ENCODE data around the gene DNAJA3. TPM values are rescaled to one million over a fixed set of nuclear protein-coding genes. Genes with fewer than 3 reads are reported as not detected.

Gene DNAJA3
- polyA plus RNA-seq, 4 donors: 24.3 to 48.9 (median 37.1) TPM

GRCh38 chr16:4501071-4501478 is 75.4 kb downstream of the DNAJA3 start:
- no peak for DNase-seq (ENCODE audit: low read depth in 4 of 4, low spot score in 3 of 4)

DNA sequence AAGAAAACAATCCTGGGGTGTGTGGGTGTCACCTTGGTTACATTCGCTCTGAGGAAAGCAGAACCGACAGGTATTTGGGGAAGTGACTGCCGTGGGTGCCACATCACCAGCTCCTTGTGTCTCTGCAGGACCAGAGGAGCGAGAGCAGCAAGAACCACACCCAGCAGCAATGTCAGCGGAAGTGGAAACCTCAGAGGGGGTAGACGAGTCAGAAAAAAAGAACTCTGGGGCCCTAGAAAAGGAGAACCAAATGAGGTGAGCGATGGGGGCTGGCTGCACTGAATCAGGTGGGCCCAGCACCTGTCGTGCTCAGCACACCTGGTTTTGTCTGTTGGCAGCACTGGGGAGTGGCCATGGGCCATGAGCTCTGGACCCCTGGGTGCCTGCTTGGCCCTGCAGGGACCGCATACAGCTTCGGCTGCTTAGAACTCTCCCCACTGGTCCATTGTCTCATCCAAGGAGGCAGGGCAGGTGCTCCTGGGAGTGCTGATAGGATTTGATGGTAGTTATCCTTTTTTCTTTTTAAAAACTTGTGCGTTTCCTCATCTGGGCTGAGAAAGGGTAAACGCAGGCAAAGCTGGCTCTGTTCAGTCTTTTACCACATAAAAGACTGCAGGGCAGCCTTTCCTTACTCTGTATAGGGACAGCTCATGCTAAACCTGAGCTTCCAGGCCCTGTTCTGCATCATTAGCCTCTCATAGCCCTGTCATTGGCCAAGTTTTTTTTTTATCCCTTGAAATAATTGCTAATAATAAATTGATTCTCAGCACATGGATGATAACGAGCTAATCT is 79.9 kb downstream of the DNAJA3 start:
- no peak for DNase-seq (ENCODE audit: low read depth in 4 of 4, low spot score in 3 of 4)

Other genes with a start within 250 kb of the DNAJA3 start
- gene SRL, start 183.8 kb upstream of the DNAJA3 start, polyA plus RNA-seq (ENCODE audit: insufficient read length in 4 of 4): 1 to 10 TPM in 3 of 4 donors, under 1 TPM in 1; 0.90 to 2.9 (median 1.5) TPM
- 10 to 100 TPM; 16.1 to 29.1 (median 17.7) TPM for gene TFAP4, start 152.8 kb upstream of the DNAJA3 start, polyA plus RNA-seq (ENCODE audit: insufficient read length in 4 of 4)
- gene GLIS2, start 109.8 kb upstream of the DNAJA3 start, polyA plus RNA-seq (ENCODE audit: insufficient read length in 4 of 4): 10 to 100 TPM; 36.0 to 75.3 (median 45.3) TPM
- gene PAM16, start 74.5 kb upstream of the DNAJA3 start, polyA plus RNA-seq (ENCODE audit: insufficient read length in 4 of 4): 10 to 100 TPM; 19.4 to 36.3 (median 21.6) TPM
- 10 to 100 TPM; 35.7 to 68.7 (median 44.1) TPM for gene VASN, start 54.0 kb upstream of the DNAJA3 start, polyA plus RNA-seq (ENCODE audit: insufficient read length in 4 of 4)
- 10 to 100 TPM; 14.1 to 25.5 (median 16.9) TPM for gene CORO7, start 9.3 kb upstream of the DNAJA3 start, polyA plus RNA-seq (ENCODE audit: insufficient read length in 4 of 4)
- 10 to 100 TPM; 27.3 to 52.9 (median 35.3) TPM for gene NMRAL1, start 48.8 kb downstream of the DNAJA3 start, polyA plus RNA-seq (ENCODE audit: insufficient read length in 4 of 4)
- gene HMOX2, start 50.5 kb downstream of the DNAJA3 start, polyA plus RNA-seq (ENCODE audit: insufficient read length in 4 of 4): 10 to 100 TPM; 47.5 to 53.7 (median 49.6) TPM
- gene CDIP1, start 112.9 kb downstream of the DNAJA3 start, polyA plus RNA-seq (ENCODE audit: insufficient read length in 4 of 4): 10 to 100 TPM; 21.0 to 31.1 (median 28.3) TPM
- gene C16orf96, start 130.5 kb downstream of the DNAJA3 start, polyA plus RNA-seq (ENCODE audit: insufficient read length in 4 of 4): under 1 TPM; 0.14 to 0.41 (median 0.23) TPM
- gene UBALD1, start 189.0 kb downstream of the DNAJA3 start, polyA plus RNA-seq (ENCODE audit: insufficient read length in 4 of 4): 10 to 100 TPM; 11.7 to 30.8 (median 14.2) TPM
- gene MGRN1, start 199.0 kb downstream of the DNAJA3 start, polyA plus RNA-seq (ENCODE audit: insufficient read length in 4 of 4): 10 to 100 TPM; 38.7 to 70.3 (median 53.1) TPM